HEK293 (cell line): ENCODE data around the gene AGBL2.

Experiments
- BCL11B ChIP-seq: fragments of 450-650 bp; formaldehyde crosslinking; IDR thresholded peaks from 2 replicates; pipeline ENCODE4 v1.5.1; 2016; ENCODE audit warnings: low read depth, missing biosample characterization, missing genetic modification characterization
- EGR2 ChIP-seq: fragments of 450-650 bp; formaldehyde crosslinking; IDR thresholded peaks from 2 replicates; pipeline ENCODE4 v1.5.1; 2016; ENCODE audit warnings: low read depth, missing biosample characterization, missing genetic modification characterization
- KLF10 ChIP-seq: fragments of 450-650 bp; IDR thresholded peaks from 2 replicates; pipeline ENCODE4 v1.5.1; 2018; ENCODE audit warnings: missing biosample characterization, mild to moderate bottlenecking, missing genetic modification characterization
- KLF8 ChIP-seq: fragments of 450-650 bp; formaldehyde crosslinking; IDR thresholded peaks from 2 replicates; pipeline ENCODE4 v1.5.1; 2016; ENCODE audit warnings: missing biosample characterization, missing genetic modification characterization
- SP3 ChIP-seq: fragments of 450-650 bp; formaldehyde crosslinking; IDR thresholded peaks from 2 replicates; pipeline ENCODE4 v1.5.1; 2016; ENCODE audit warnings: missing biosample characterization, missing genetic modification characterization
- WT1 ChIP-seq: fragments of 450-650 bp; formaldehyde crosslinking; IDR thresholded peaks from 2 replicates; pipeline ENCODE4 v1.5.1; 2016; ENCODE audit warnings: missing biosample characterization, missing genetic modification characterization
- YY2 ChIP-seq: fragments of 450-650 bp; formaldehyde crosslinking; IDR thresholded peaks from 2 replicates; pipeline ENCODE4 v1.5.1; 2016; ENCODE audit warnings: missing biosample characterization, missing genetic modification characterization
- ZBTB8A ChIP-seq: fragments of 450-650 bp; formaldehyde crosslinking; IDR thresholded peaks from 2 replicates; pipeline ENCODE4 v1.5.1; 2016; ENCODE audit warnings: missing biosample characterization, missing genetic modification characterization
- ZFP37 ChIP-seq: fragments of 450-650 bp; formaldehyde crosslinking; IDR thresholded peaks from 2 replicates; pipeline ENCODE4 v1.5.1; 2016; ENCODE audit warnings: missing biosample characterization, missing genetic modification characterization
- ZNF121 ChIP-seq: fragments of 450-650 bp; formaldehyde crosslinking; IDR thresholded peaks from 2 replicates; pipeline ENCODE4 v1.5.1; 2016; ENCODE audit warnings: missing biosample characterization, missing genetic modification characterization
- ZNF157 ChIP-seq: fragments of 450-650 bp; formaldehyde crosslinking; IDR thresholded peaks from 2 replicates; pipeline ENCODE4 v1.5.1; 2016; ENCODE audit warnings: missing biosample characterization, missing genetic modification characterization
- ZNF169 ChIP-seq: fragments of 450-650 bp; formaldehyde crosslinking; IDR thresholded peaks from 2 replicates; pipeline ENCODE4 v1.5.1; 2016; ENCODE audit warnings: missing biosample characterization, missing genetic modification characterization
- ZNF341 ChIP-seq: fragments of 450-650 bp; formaldehyde crosslinking; IDR thresholded peaks from 2 replicates; pipeline ENCODE4; 2016; ENCODE audit warnings: low read depth, missing biosample characterization, missing genetic modification characterization
- ZNF394 ChIP-seq: fragments of 450-650 bp; formaldehyde crosslinking; IDR thresholded peaks from 2 replicates; pipeline ENCODE4 v1.5.1; 2016; ENCODE audit warnings: missing biosample characterization, missing genetic modification characterization, mild to moderate bottlenecking, moderate library complexity, borderline replicate concordance
- ZNF416 ChIP-seq: fragments of 450-650 bp; formaldehyde crosslinking; IDR thresholded peaks from 2 replicates; pipeline ENCODE4 v1.5.1; 2016; ENCODE audit warnings: missing biosample characterization, missing genetic modification characterization
- ZNF473 ChIP-seq: fragments of 450-650 bp; formaldehyde crosslinking; IDR thresholded peaks from 2 replicates; pipeline ENCODE4 v1.5.1; 2017; ENCODE audit warnings: missing biosample characterization, missing genetic modification characterization
- ZNF501 ChIP-seq: fragments of 450-650 bp; formaldehyde crosslinking; IDR thresholded peaks from 2 replicates; pipeline ENCODE4 v1.5.1; 2016; ENCODE audit warnings: missing biosample characterization, missing genetic modification characterization
- ZNF530 ChIP-seq: fragments of 450-650 bp; formaldehyde crosslinking; IDR thresholded peaks from 2 replicates; pipeline ENCODE4 v1.5.1; 2016; ENCODE audit warnings: low read depth, missing biosample characterization, missing genetic modification characterization
- ZNF548 ChIP-seq: fragments of 450-650 bp; formaldehyde crosslinking; IDR thresholded peaks from 2 replicates; pipeline ENCODE4 v1.5.1; 2016; ENCODE audit warnings: missing biosample characterization, missing genetic modification characterization
- ZNF561 ChIP-seq: fragments of 450-650 bp; IDR thresholded peaks from 2 replicates; pipeline ENCODE4 v1.5.1; 2018; ENCODE audit warnings: missing biosample characterization, missing genetic modification characterization, borderline replicate concordance
- ZNF600 ChIP-seq: fragments of 450-650 bp; formaldehyde crosslinking; IDR thresholded peaks from 2 replicates; pipeline ENCODE4 v1.5.1; 2016; ENCODE audit warnings: missing biosample characterization, missing genetic modification characterization
- ZNF658 ChIP-seq: fragments of 450-650 bp; formaldehyde crosslinking; IDR thresholded peaks from 2 replicates; pipeline ENCODE4; 2016; ENCODE audit warnings: missing biosample characterization, missing genetic modification characterization
- ZNF664 ChIP-seq: fragments of 450-650 bp; formaldehyde crosslinking; IDR thresholded peaks from 2 replicates; pipeline ENCODE4 v1.5.1; 2016; ENCODE audit warnings: missing biosample characterization, missing genetic modification characterization
- ZNF777 ChIP-seq: fragments of 450-650 bp; formaldehyde crosslinking; IDR thresholded peaks from 2 replicates; pipeline ENCODE4 v1.5.1; 2017; ENCODE audit warnings: missing biosample characterization, missing genetic modification characterization, borderline replicate concordance
- TF ChIP-seq, protein P1 (sequence below): fragments of 450-650 bp; IDR thresholded peaks from 2 replicates; pipeline ENCODE4 v1.5.1; 2018; ENCODE audit warnings: missing biosample characterization, missing genetic modification characterization
- TF ChIP-seq, protein P2 (sequence below): fragments of 450-650 bp; formaldehyde crosslinking; IDR thresholded peaks from 2 replicates; pipeline ENCODE4 v1.5.1; 2016; ENCODE audit warnings: missing biosample characterization, missing genetic modification characterization, borderline replicate concordance
- TF ChIP-seq, protein P3 (sequence below): fragments of 450-650 bp; formaldehyde crosslinking; IDR thresholded peaks from 2 replicates; pipeline ENCODE4 v1.5.1; 2016; ENCODE audit warnings: missing biosample characterization, missing genetic modification characterization
- TF ChIP-seq, protein P4 (sequence below): fragments of 450-650 bp; formaldehyde crosslinking; IDR thresholded peaks from 2 replicates; pipeline ENCODE4 v1.5.1; 2016; ENCODE audit warnings: missing biosample characterization, missing genetic modification characterization

AGBL2 gene

DNA sequence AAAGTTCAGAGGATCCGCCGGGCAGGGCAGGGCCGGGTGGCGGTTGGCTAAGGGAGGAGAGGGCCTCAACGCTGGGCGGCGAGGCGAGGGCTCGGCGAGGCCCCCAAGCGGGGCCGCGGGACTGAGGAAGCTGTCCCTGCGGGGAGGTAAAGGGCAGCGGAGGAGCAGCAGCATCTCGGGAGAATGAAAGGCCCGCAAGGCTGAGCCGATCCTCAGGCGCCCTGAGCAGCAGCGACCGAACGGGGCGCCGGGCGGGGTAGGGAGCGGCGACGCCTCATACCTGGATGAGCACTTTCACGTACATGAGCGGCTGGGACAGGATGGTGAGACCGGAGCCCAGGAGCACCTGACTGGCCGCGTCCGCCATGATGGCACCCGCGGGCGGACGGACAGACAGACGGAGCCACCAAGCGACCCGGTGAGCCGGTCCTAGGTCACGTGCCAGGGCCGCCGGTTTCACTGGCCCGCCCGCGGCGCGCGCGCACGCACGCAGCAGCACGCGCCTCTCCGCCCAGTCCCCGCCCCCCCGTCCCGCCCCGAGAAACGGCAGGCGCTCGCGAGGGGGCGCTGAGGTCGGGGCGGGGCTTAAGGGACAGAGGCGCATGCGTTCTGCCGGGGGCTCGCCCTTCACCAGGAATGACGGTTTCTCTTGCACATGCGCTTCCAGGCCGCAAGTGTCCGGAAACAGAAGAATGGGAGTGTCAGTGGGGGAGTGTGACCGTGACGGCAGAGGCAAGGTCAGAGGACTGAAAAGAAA, 72.9 kb downstream of the AGBL2 start, which contains the start of gene MTCH2 (continued):
- TF ChIP-seq BCL11B (no peak), SP3 (tag by site-specific recombination) (peak; percentile 61), ZNF157 (tag by site-specific recombination) (no peak), ZNF530 (tag by site-specific recombination) (no peak), ZNF777 (tag by site-specific recombination) (no peak; the same call in 1 of the 2 replicates), ZNF658 (tag by site-specific recombination) (no peak), ZFP37 (tag by site-specific recombination) (peak; percentile 76), ZNF169 (tag by site-specific recombination) (no peak), ZNF341 (tag by site-specific recombination) (peak; percentile 70), EGR2 (tag by site-specific recombination) (no peak), KLF8 (tag by site-specific recombination) (0 out of 2 replicates have a peak, but pooled peaks have one; percentile 73), ZNF664 (tag by site-specific recombination) (no peak), ZNF121 (tag by site-specific recombination) (0 out of 2 replicates have a peak, but pooled peaks have one; percentile 29), ZNF416 (tag by site-specific recombination) (no peak), ZNF561 (no peak; the same call in 1 of the 2 replicates), YY2 (tag by site-specific recombination) (peak; percentile 88), WT1 (tag by site-specific recombination) (peak; percentile 61), ZNF600 (peak; percentile 70), ZNF548 (no peak), ZNF394 (peak; percentile 80), ZBTB8A (tag by site-specific recombination) (peak; percentile 81), KLF10 (tag by site-specific recombination) (peak; percentile 95), ZNF501 (tag by site-specific recombination) (peak; percentile 91), ZNF473 (no peak)
- TF ChIP-seq, protein P1, sequence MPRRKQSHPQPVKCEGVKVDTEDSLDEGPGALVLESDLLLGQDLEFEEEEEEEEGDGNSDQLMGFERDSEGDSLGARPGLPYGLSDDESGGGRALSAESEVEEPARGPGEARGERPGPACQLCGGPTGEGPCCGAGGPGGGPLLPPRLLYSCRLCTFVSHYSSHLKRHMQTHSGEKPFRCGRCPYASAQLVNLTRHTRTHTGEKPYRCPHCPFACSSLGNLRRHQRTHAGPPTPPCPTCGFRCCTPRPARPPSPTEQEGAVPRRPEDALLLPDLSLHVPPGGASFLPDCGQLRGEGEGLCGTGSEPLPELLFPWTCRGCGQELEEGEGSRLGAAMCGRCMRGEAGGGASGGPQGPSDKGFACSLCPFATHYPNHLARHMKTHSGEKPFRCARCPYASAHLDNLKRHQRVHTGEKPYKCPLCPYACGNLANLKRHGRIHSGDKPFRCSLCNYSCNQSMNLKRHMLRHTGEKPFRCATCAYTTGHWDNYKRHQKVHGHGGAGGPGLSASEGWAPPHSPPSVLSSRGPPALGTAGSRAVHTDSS (tag by site-specific recombination) = no peak
- TF ChIP-seq, protein P2, sequence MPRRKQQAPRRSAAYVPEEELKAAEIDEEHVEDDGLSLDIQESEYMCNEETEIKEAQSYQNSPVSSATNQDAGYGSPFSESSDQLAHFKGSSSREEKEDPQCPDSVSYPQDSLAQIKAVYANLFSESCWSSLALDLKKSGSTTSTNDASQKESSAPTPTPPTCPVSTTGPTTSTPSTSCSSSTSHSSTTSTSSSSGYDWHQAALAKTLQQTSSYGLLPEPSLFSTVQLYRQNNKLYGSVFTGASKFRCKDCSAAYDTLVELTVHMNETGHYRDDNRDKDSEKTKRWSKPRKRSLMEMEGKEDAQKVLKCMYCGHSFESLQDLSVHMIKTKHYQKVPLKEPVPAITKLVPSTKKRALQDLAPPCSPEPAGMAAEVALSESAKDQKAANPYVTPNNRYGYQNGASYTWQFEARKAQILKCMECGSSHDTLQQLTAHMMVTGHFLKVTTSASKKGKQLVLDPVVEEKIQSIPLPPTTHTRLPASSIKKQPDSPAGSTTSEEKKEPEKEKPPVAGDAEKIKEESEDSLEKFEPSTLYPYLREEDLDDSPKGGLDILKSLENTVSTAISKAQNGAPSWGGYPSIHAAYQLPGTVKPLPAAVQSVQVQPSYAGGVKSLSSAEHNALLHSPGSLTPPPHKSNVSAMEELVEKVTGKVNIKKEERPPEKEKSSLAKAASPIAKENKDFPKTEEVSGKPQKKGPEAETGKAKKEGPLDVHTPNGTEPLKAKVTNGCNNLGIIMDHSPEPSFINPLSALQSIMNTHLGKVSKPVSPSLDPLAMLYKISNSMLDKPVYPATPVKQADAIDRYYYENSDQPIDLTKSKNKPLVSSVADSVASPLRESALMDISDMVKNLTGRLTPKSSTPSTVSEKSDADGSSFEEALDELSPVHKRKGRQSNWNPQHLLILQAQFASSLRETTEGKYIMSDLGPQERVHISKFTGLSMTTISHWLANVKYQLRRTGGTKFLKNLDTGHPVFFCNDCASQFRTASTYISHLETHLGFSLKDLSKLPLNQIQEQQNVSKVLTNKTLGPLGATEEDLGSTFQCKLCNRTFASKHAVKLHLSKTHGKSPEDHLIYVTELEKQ (tag by site-specific recombination) = no peak
- TF ChIP-seq, protein P3, sequence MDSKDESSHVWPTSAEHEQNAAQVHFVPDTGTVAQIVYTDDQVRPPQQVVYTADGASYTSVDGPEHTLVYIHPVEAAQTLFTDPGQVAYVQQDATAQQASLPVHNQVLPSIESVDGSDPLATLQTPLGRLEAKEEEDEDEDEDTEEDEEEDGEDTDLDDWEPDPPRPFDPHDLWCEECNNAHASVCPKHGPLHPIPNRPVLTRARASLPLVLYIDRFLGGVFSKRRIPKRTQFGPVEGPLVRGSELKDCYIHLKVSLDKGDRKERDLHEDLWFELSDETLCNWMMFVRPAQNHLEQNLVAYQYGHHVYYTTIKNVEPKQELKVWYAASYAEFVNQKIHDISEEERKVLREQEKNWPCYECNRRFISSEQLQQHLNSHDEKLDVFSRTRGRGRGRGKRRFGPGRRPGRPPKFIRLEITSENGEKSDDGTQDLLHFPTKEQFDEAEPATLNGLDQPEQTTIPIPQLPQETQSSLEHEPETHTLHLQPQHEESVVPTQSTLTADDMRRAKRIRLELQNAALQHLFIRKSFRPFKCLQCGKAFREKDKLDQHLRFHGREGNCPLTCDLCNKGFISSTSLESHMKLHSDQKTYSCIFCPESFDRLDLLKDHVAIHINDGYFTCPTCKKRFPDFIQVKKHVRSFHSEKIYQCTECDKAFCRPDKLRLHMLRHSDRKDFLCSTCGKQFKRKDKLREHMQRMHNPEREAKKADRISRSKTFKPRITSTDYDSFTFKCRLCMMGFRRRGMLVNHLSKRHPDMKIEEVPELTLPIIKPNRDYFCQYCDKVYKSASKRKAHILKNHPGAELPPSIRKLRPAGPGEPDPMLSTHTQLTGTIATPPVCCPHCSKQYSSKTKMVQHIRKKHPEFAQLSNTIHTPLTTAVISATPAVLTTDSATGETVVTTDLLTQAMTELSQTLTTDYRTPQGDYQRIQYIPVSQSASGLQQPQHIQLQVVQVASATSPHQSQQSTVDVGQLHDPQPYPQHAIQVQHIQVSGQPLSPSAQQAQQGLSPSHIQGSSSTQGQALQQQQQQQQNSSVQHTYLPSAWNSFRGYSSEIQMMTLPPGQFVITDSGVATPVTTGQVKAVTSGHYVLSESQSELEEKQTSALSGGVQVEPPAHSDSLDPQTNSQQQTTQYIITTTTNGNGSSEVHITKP (tag by site-specific recombination) = peak; percentile 88
- TF ChIP-seq, protein P4, sequence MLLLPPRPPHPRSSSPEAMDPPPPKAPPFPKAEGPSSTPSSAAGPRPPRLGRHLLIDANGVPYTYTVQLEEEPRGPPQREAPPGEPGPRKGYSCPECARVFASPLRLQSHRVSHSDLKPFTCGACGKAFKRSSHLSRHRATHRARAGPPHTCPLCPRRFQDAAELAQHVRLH (tag by site-specific recombination) = peak; percentile 77; the same call in 1 of the 2 replicates
